NB4 (cell line): Measurements from ENCODE around the gene NCCRP1.
A peak's percentile ranks its signal among the peaks of the same experiment; 100 is the strongest.

Source experiments
- CTCF ChIP-seq: IDR thresholded peaks from one replicate; pipeline ENCODE4 v1.5.1; 2012; ENCODE audit warnings: low read depth, low read length
- MAX ChIP-seq: IDR thresholded peaks from 2 replicates; pipeline ENCODE4 v1.6.1; 2011; ENCODE audit warnings: low read depth, low read length
- MYC ChIP-seq: IDR thresholded peaks from 2 replicates; pipeline ENCODE4 v1.6.1; 2011; ENCODE audit warnings: low read depth, low read length
- POLR2A ChIP-seq: IDR thresholded peaks from 2 replicates; pipeline ENCODE4 v1.6.1; 2011; ENCODE audit warnings: mild to moderate bottlenecking; ENCODE audit not compliant: insufficient read length; ENCODE audit errors: extremely low read depth

GRCh38 chr19:39212375-39212742 lies 15.6 kb downstream of the NCCRP1 start:
- TF ChIP-seq CTCF (peak; percentile 50), POLR2A (no peak), MYC (no peak), MAX (no peak)
